SK-N-MC (cell line): ENCODE measurements around the gene TMBIM4.

Source experiments
- DNase-seq: peaks from one replicate; pipeline ENCODE4 v3.0.0-alpha.2; 2011; ENCODE audit warnings: low read depth, low spot score
- H3K27ac ChIP-seq: fragments of 200-600 bp; sonication (generic); 2 replicates; pipeline ENCODE4 v1.5.1; 2016; ENCODE audit warnings: mixed run types
- H3K36me3 ChIP-seq: fragments of 200-600 bp; sonication (generic); 2 replicates; pipeline ENCODE4 v1.6.1; 2017; ENCODE audit warnings: antibody characterized with exemption, low read length, mixed read lengths; ENCODE audit not compliant: insufficient read depth
- H3K4me3 ChIP-seq: fragments of 200-600 bp; sonication (generic); 2 replicates; pipeline ENCODE4 v1.5.1; 2016
- H3K9ac ChIP-seq: fragments of 200-600 bp; sonication (generic); 2 replicates; pipeline ENCODE4 v1.8.0; 2017; ENCODE audit warnings: mixed run types, mixed read lengths; ENCODE audit not compliant: insufficient read length
- H3K9me3 ChIP-seq: fragments of 200-600 bp; sonication (generic); 2 replicates; pipeline ENCODE4 v1.6.1; 2017; ENCODE audit warnings: low read depth, mild to moderate bottlenecking, antibody characterized with exemption, low read length, moderate library complexity, mixed read lengths
- EZH2 ChIP-seq: fragments of 200-600 bp; sonication (generic); IDR thresholded peaks from one replicate; pipeline ENCODE4 v1.6.1; 2017; ENCODE audit warnings: antibody characterized with exemption
- FOXP2 ChIP-seq: optimal IDR thresholded peaks from 2 replicates; pipeline ENCODE3; 2011; ENCODE audit warnings: mild to moderate bottlenecking, moderate library complexity; ENCODE audit not compliant: insufficient read depth; ENCODE audit errors: extremely low read length, control extremely low read depth
- POLR2AphosphoS5 ChIP-seq: IDR thresholded peaks from 2 replicates; pipeline ENCODE4 v1.6.1; 2012; ENCODE audit warnings: mild to moderate bottlenecking, low read depth, low read length, borderline replicate concordance

TMBIM4 gene

DNA sequence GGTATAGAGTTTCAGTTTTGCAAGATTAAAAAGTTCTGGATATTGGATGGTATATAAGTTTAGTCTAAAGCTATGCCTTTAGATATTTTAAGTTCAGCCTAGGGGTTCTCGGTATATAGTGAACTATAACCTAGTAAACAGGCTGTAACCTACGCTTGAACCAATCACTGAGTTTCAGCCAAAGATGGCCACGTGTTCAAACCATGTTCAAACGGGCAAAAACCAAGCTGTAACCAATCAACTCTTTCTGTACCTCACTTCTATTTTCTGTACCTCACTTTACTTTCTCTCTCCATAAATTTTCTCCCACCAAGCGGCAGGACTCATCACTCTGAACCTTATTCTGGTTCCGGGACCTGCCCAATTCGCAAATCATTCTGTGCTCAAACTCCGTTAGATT, 1.4 kb downstream of the TMBIM4 start:
- Histone ChIP-seq H3K27ac (peak overlapping the region; percentile 97), H3K9me3 (peaks cover 12% of the 10 kb centered on the region; the same call in 1 of the 2 replicates), H3K9ac (peak overlapping the region; percentile 87), H3K36me3 (peaks cover 32% of the 10 kb centered on the region), H3K4me3 (peak overlapping the region; percentile 98)
- TF ChIP-seq POLR2AphosphoS5 (no peak), EZH2 (no peak), FOXP2 (no peak)
- no peak for DNase-seq

DNA sequence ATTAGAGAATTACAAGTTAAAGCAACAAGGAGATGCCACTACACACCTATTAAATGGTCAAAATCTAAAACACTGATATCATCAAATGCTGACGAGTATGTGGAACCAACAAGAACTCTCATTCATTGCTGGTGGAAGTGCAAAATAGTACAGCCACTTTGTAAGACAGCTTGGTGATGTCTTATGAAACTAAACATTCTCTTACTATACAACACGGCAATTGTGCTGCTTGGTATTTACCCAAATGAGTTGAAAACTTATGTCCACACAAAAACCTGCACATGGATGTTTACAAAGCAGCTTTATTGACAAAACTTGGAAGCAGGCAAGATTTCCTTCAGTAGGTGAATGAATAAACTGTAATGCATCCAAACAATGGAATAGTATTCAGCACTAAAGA, 3.2 kb downstream of the TMBIM4 start:
- Histone ChIP-seq H3K9me3 (peaks cover 12% of the 10 kb centered on the region; the same call in 1 of the 2 replicates), H3K4me3 (no peak overlapping the region), H3K9ac (no peak overlapping the region), H3K36me3 (peaks cover 34% of the 10 kb centered on the region), H3K27ac (no peak overlapping the region)
- no peak for DNase-seq
- no peak for TF ChIP-seq EZH2
- no peak for TF ChIP-seq FOXP2
- TF ChIP-seq POLR2AphosphoS5, result no peak

DNA sequence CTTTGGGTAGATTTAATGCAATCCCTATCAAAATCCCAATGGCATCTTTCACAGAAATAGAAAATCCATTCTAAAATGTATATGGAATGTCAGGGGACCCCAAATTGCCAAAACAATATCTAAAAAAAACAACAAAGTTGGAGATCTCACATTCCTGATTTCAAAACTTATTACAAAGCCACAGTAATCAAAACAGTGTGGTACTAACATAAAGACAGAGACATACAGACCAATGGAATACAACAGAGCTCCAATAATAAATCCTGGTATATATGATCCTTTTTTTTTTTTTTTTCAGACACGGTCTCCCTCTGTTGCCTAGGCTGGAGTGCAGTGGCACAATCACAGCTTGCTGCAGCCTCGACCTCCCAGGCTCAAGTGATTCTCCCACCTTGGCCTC, 4.7 kb downstream of the TMBIM4 start:
- H3K27ac ChIP-seq, result no peak overlapping the region
- no peak for DNase-seq
- peaks cover 44% of the 10 kb centered on the region for H3K36me3 ChIP-seq
- TF ChIP-seq EZH2 (no peak), POLR2AphosphoS5 (no peak), FOXP2 (no peak)
- H3K4me3 ChIP-seq, result no peak overlapping the region
- no peak overlapping the region for H3K9ac ChIP-seq
- peaks cover 12% of the 10 kb centered on the region; the same call in 1 of the 2 replicates for H3K9me3 ChIP-seq

DNA sequence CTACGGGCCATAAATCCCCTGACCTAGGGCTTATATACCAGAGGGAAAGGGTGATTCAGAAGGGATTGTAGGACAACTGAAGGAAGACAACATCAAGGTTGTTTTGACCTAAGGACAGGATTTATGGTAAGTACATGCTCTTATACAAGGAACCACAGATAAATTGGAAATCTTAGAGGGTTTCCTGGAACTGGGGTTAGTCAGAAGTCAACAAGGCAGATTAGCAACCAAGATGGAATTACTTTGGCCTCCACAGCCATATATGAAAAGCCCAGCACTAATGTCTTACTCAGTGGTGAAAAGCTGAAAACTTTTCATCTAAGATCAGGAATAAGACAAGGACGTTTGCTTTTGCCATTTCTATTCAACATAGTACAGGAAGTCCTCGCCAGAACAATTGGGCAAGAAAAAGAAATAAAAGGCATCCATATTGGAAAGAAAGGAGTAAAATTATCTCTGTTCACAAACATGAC, 5.4 kb downstream of the TMBIM4 start:
- H3K4me3 ChIP-seq, result no peak overlapping the region
- DNase-seq, result no peak
- H3K27ac ChIP-seq, result no peak overlapping the region
- H3K9me3 ChIP-seq, result peaks cover 12% of the 10 kb centered on the region; the same call in 1 of the 2 replicates
- H3K9ac ChIP-seq, result no peak overlapping the region
- TF ChIP-seq EZH2, result no peak
- H3K36me3 ChIP-seq, result peaks cover 52% of the 10 kb centered on the region

DNA sequence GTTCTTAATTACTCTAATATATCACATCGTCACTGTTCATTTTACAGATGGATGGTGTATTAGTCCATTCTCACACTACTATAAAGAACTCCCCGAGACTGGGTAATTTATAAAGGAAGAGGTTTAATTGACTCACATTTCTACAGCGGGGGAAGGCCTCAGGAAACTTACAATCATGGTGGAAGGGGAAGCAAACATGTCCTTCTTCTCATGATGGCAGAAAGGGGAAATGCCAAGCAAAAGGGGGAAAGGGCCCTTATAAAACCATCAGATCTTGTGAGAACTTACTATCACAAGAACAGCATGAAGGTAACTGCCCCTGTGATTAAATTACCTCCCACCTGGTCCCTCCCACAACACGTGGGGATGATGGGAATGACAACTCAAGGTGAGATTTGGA, 6.5 kb downstream of the TMBIM4 start:
- TF ChIP-seq FOXP2 (no peak), EZH2 (no peak), POLR2AphosphoS5 (no peak)
- no peak overlapping the region for H3K9ac ChIP-seq
- peaks cover 12% of the 10 kb centered on the region; the same call in 1 of the 2 replicates for H3K9me3 ChIP-seq
- no peak overlapping the region for H3K27ac ChIP-seq
- H3K36me3 ChIP-seq, result peaks cover 58% of the 10 kb centered on the region
- no peak for DNase-seq
- H3K4me3 ChIP-seq, result no peak overlapping the region

DNA sequence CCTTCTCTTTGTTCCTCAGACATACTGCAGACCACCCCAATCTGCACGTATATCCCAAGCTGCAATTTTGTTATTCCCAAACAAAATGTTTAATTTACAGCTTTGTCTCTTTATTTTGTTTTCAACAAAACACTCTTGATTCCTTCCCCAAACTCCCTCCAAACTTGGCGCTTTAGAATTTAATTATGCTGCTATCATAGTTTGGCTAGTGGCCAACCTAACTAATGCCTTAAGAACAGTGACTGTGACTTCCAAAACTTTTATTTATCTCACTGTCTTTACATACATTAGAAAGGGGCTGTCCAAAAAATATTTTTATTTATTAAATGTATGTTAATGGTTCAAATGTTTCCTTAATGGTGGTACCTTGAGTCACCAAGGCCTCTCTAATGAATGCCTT, 7.1 kb downstream of the TMBIM4 start:
- Histone ChIP-seq H3K36me3 (peaks cover 55% of the 10 kb centered on the region), H3K9me3 (peaks cover 12% of the 10 kb centered on the region; the same call in 1 of the 2 replicates), H3K27ac (peak overlapping the region; percentile 19; the same call in 1 of the 2 replicates), H3K9ac (no peak overlapping the region), H3K4me3 (no peak overlapping the region)
- TF ChIP-seq EZH2 (no peak), FOXP2 (no peak), POLR2AphosphoS5 (no peak)
- no peak for DNase-seq

DNA sequence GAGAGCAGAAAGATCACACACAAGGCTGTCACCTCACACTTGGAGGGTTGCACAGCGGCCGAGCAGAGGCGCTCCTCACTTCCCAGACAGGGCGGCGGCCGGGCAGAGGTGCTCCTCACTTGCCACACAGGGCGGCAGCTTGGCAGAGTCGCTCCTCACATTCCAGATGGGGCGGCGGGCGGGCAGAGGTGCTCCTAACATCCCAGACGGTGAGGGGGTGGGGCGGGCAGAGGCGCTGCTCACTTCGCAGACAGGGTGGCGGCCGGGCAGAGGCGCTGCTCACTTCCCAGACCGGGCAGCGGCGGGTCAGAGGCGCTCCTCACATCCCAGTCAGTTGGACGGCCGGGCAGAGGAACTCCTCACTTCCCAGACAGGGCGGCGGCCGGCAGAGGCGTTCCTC, 9.1 kb downstream of the TMBIM4 start:
- no peak overlapping the region for H3K4me3 ChIP-seq
- H3K9ac ChIP-seq, result no peak overlapping the region
- peaks cover 11% of the 10 kb centered on the region; the same call in 1 of the 2 replicates for H3K9me3 ChIP-seq
- H3K27ac ChIP-seq, result no peak overlapping the region
- H3K36me3 ChIP-seq, result peaks cover 36% of the 10 kb centered on the region
- DNase-seq, result no peak
- no peak for TF ChIP-seq FOXP2
- no peak for TF ChIP-seq POLR2AphosphoS5
- TF ChIP-seq EZH2, result no peak

DNA sequence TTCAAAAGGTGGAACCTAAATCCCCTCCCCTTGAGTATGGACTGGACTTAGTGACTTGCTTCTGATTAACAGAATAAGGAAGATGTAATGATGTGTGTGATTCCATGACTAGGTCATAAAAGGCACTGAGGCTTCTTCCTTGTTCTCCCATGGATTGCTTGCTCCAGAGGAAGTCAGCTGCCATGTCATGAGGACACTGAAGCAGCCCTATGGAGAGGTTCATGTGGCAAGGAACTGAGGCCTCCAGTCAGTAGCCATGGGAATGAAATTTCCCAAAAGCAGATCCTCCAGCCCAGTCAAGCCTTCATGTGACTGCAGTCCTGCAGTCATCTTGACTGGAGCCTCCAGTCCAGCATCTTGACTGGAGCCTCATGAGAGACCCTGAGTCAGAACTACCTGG, 10.7 kb downstream of the TMBIM4 start:
- H3K9me3 ChIP-seq, result no peaks in the 10 kb centered on the region
- H3K9ac ChIP-seq, result no peak overlapping the region

DNA sequence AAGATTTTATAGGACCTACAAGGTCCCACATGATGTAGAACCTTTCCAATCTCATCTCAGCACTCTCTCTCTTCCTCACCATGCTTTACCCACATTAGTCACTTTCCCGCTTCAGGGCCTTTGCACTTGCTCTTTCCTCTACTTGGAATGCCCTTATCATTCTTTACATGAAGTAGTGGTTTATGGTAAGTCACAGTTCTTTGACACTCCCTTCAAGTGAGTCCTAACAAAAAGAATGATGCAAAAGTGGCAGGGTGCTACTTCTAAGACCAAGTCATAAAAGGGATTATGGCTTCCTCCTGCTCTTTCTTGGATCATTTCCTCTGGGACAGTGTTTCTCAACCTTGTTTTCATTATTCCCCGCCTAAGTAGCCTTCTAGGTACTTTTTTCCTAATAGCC, 13.1 kb downstream of the TMBIM4 start:
- no peak for DNase-seq

More for the DNA sequence above, 10.7 kb downstream of the TMBIM4 start:
- no peak overlapping the region for H3K4me3 ChIP-seq
- TF ChIP-seq EZH2 (no peak), FOXP2 (no peak), POLR2AphosphoS5 (no peak)
- peaks cover 26% of the 10 kb centered on the region for H3K36me3 ChIP-seq
- no peak overlapping the region for H3K27ac ChIP-seq
- no peak for DNase-seq

More for the DNA sequence above, 13.1 kb downstream of the TMBIM4 start:
- Histone ChIP-seq H3K9ac (no peak overlapping the region), H3K36me3 (peaks cover 25% of the 10 kb centered on the region), H3K9me3 (no peaks in the 10 kb centered on the region), H3K4me3 (no peak overlapping the region), H3K27ac (no peak overlapping the region)
- TF ChIP-seq POLR2AphosphoS5, result no peak
- TF ChIP-seq FOXP2, result no peak
- TF ChIP-seq EZH2, result no peak
